Caco-2 (cell line): ENCODE measurements around the gene ZSCAN23. TPM values are rescaled to one million over a fixed set of nuclear protein-coding genes. Genes with fewer than 3 reads are reported as not detected.

Source experiments
- BruUV-seq: library from RNA; stranded (reverse); fragments of 400-500 nt; replicated peaks from 2 replicates; lab custom pipeline; 2021; lab: Mats Ljungman, UMichigan
- CTCF ChIA-PET: fragments of 300-600 bp; sonication (Branson Sonifier 250); formaldehyde crosslinking; loops from one replicate; lab custom pipeline; 2022; ENCODE audit warnings: antibody characterized with exemption; lab: Charles Lee
- POLR2A ChIA-PET: fragments of 300-600 bp; sonication (Branson Sonifier 250); formaldehyde crosslinking; loops from one replicate; lab custom pipeline; 2022; ENCODE audit warnings: antibody characterized with exemption; lab: Charles Lee
- DNase-seq, 2 experiments: peaks; one replicate each; pipeline versions ENCODE4 v3.0.0 to v3.0.0-alpha.2; 2020 to 2022
- H3K27me3 ChIP-seq: replicated peaks from 2 replicates; pipeline ENCODE4 v1.6.0; 2011; ENCODE audit warnings: low read length; ENCODE audit not compliant: control insufficient read depth, insufficient read depth
- H3K36me3 ChIP-seq: 2 replicates; pipeline ENCODE4 v1.5.1; 2011; ENCODE audit warnings: low read length; ENCODE audit not compliant: control insufficient read depth, insufficient read depth
- H3K4me1 ChIP-seq: fragments of 250-450 bp; sonication (Bioruptor Pico); 2 replicates; pipeline ENCODE4 v1.5.1; 2020; ENCODE audit warnings: mild to moderate bottlenecking
- H3K4me3 ChIP-seq: 2 replicates; pipeline ENCODE4 v1.5.1; 2011; ENCODE audit warnings: low read depth, mild to moderate bottlenecking, control low read depth, low read length
- H3K9me3 ChIP-seq: fragments of 250-450 bp; sonication (Bioruptor Pico); 2 replicates; pipeline ENCODE4 v1.5.1; 2020; ENCODE audit warnings: mild to moderate bottlenecking, moderate library complexity
- H3K27ac Mint-ChIP-seq: one replicate; pipeline ENCODE4 v1.8.0; 2022; ENCODE audit warnings: mixed read lengths; ENCODE audit not compliant: unreplicated experiment
- H3K27me3 Mint-ChIP-seq: one replicate; pipeline ENCODE4 v1.8.0; 2022; ENCODE audit warnings: mixed read lengths; ENCODE audit not compliant: insufficient read depth, unreplicated experiment
- H3K36me3 Mint-ChIP-seq: one replicate; pipeline ENCODE4 v1.8.0; 2022; ENCODE audit warnings: mild to moderate bottlenecking, mixed read lengths; ENCODE audit not compliant: insufficient read depth, unreplicated experiment
- H3K4me1 Mint-ChIP-seq: one replicate; pipeline ENCODE4 v1.8.0; 2022; ENCODE audit warnings: low read depth, mixed read lengths; ENCODE audit not compliant: unreplicated experiment
- H3K4me3 Mint-ChIP-seq: one replicate; pipeline ENCODE4 v1.8.0; 2022; ENCODE audit warnings: mild to moderate bottlenecking, moderate library complexity, mixed read lengths; ENCODE audit not compliant: unreplicated experiment
- H3K9me3 Mint-ChIP-seq: one replicate; pipeline ENCODE4 v1.8.0; 2022; ENCODE audit warnings: mixed read lengths; ENCODE audit not compliant: unreplicated experiment
- intact Hi-C: fragments of 100-400 bp; cut with micrococcal nuclease; formaldehyde crosslinking; loops from one replicate; pipeline ENCODE4 v1.10.0; 2022; ENCODE audit not compliant: unreplicated experiment
- total RNA-seq: library from RNA; stranded (reverse); gene quantifications from 2 replicates; pipeline ENCODE4 v1.2.3, GENCODE V29; 2022
- TF ChIP-seq, protein P1 (sequence below), 2 experiments: fragments of 200-600 bp in 1 of 2; IDR thresholded peaks; 1 replicate in 1 of 2; 2 replicates in 1 of 2; pipeline versions ENCODE4 v1.5.1 to v1.8.0; 2011 to 2022; ENCODE audit warnings: antibody characterized with exemption in 1 of 2, control low read depth in 1 of 2, inconsistent platforms in 1 of 2, low read depth in 1 of 2, low read length in 1 of 2, mild to moderate bottlenecking in 1 of 2, moderate library complexity in 1 of 2; ENCODE audit not compliant: insufficient read depth in 1 of 2, severe bottlenecking in 1 of 2, unreplicated experiment in 1 of 2

The ZSCAN23 gene
- total RNA-seq, 1 experiment from 2014 or later, result not detected

DNA sequence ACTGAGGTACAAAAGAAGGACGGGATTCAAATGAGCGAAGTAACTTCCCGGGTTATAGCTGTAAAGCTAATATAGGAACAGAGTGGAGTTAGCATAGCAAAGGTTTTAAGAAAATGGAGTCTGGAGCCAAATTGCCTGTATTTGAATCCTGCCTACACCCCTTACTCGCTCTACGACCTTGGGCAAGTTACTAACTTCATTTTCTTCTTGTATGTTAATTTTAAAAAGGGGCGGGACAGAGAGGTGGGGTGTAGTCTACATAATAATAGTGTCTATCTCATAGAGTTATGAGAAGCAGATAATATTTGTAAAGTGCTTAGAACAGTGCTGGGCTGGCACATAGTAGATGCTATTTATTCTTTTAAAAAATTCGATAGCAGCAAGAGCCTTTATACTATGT lies 705 bp downstream of the ZSCAN23 start:
- ChIA-PET CTCF (no interaction called here), POLR2A (no interaction called here)
- H3K4me3 ChIP-seq, result no peak overlapping the region
- H3K4me1 ChIP-seq, result no peaks in the 10 kb centered on the region
- Mint-ChIP-seq H3K27me3 (peaks cover 8% of the 10 kb centered on the region), H3K4me3 (no peak overlapping the region), H3K27ac (no peak overlapping the region), H3K9me3 (peaks cover 14% of the 10 kb centered on the region), H3K4me1 (no peaks in the 10 kb centered on the region), H3K36me3 (no peaks in the 10 kb centered on the region)
- TF ChIP-seq, protein P1, sequence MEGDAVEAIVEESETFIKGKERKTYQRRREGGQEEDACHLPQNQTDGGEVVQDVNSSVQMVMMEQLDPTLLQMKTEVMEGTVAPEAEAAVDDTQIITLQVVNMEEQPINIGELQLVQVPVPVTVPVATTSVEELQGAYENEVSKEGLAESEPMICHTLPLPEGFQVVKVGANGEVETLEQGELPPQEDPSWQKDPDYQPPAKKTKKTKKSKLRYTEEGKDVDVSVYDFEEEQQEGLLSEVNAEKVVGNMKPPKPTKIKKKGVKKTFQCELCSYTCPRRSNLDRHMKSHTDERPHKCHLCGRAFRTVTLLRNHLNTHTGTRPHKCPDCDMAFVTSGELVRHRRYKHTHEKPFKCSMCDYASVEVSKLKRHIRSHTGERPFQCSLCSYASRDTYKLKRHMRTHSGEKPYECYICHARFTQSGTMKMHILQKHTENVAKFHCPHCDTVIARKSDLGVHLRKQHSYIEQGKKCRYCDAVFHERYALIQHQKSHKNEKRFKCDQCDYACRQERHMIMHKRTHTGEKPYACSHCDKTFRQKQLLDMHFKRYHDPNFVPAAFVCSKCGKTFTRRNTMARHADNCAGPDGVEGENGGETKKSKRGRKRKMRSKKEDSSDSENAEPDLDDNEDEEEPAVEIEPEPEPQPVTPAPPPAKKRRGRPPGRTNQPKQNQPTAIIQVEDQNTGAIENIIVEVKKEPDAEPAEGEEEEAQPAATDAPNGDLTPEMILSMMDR (IDR thresholded peaks at IDR 0.05; ENCODE audit: insufficient read depth in 1 of 2, low read depth in 1 of 2, low read length in 1 of 2, severe bottlenecking in 1 of 2, unreplicated experiment in 1 of 2), result no peak
- DNase-seq, result no peak
- H3K27me3 ChIP-seq, result no peaks in the 10 kb centered on the region
- no TSS peak for BruUV-seq
- peaks cover 8% of the 10 kb centered on the region; the same call in 1 of the 2 replicates for H3K9me3 ChIP-seq
- H3K36me3 ChIP-seq, result no peaks in the 10 kb centered on the region
- intact Hi-C loops, result no loop called here

DNA sequence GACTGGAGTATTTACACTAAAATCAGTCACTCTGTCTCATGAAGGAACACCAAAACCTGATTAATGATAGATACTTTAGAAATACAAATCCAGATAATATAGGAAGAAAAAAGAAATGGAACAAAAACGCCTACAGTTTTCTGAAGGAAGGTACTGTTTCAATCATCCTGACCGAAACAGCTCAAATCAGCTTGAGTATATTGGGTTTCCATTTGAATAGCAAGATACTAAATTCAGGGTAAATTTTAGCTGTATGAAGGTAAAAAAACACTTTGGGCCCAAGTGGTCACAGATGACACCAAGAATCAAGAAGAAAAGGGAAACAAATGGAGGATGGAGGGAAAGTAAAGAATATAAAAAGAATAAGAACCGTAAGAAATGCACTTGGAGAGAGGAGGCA lies 6.9 kb downstream of the ZSCAN23 start:
- no peak overlapping the region for H3K4me3 ChIP-seq

DNA sequence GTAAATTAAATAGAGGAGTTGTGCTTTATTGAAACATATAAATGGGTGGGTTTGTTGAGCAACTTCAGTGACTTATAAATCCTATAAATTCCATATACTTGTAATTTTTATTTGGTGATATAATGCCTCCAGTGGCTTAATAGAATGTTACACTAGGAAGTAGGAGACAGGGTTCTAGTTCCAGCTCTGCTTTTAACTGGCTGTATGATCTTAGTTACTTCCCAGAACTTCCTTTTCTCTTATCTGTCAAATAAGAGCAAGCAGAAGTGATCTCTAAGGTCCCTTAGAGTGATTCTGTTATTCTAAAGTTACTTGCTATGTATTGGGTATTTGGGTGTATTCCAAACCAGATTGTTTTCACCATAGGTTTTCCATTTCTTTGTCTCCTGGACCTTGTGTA lies 10.2 kb downstream of the ZSCAN23 start:
- Histone ChIP-seq H3K36me3 (no peaks in the 10 kb centered on the region), H3K4me1 (no peaks in the 10 kb centered on the region; the same call in 1 of the 2 replicates), H3K4me3 (no peak overlapping the region), H3K9me3 (no peaks in the 10 kb centered on the region), H3K27me3 (no peaks in the 10 kb centered on the region)
- no peak for DNase-seq
- peaks cover 6% of the 10 kb centered on the region for H3K4me1 Mint-ChIP-seq
- no peak overlapping the region for H3K27ac Mint-ChIP-seq
- no peak overlapping the region for H3K4me3 Mint-ChIP-seq
- no peaks in the 10 kb centered on the region for H3K36me3 Mint-ChIP-seq
- no peaks in the 10 kb centered on the region for H3K9me3 Mint-ChIP-seq
- POLR2A ChIA-PET, result no interaction called here
- H3K27me3 Mint-ChIP-seq, result peaks cover 7% of the 10 kb centered on the region
- no TSS peak for BruUV-seq
- CTCF ChIA-PET, result no interaction called here
- TF ChIP-seq, protein P1 (IDR thresholded peaks at IDR 0.05; ENCODE audit: insufficient read depth in 1 of 2, low read depth in 1 of 2, low read length in 1 of 2, severe bottlenecking in 1 of 2, unreplicated experiment in 1 of 2), result no peak
- intact Hi-C loops, result no loop called here

More for the DNA sequence above, 6.9 kb downstream of the ZSCAN23 start:
- H3K27me3 ChIP-seq, result no peaks in the 10 kb centered on the region
- TF ChIP-seq, protein P1 (IDR thresholded peaks at IDR 0.05; ENCODE audit: insufficient read depth in 1 of 2, low read depth in 1 of 2, low read length in 1 of 2, severe bottlenecking in 1 of 2, unreplicated experiment in 1 of 2), result no peak
- Mint-ChIP-seq H3K27me3 (peaks cover under 1% of the 10 kb centered on the region), H3K27ac (no peak overlapping the region), H3K4me1 (peaks cover 6% of the 10 kb centered on the region), H3K9me3 (no peaks in the 10 kb centered on the region), H3K36me3 (no peaks in the 10 kb centered on the region), H3K4me3 (no peak overlapping the region)
- 0 out of 2 replicates have a peak, but pooled peaks cover 3% of the 10 kb centered on the region for H3K9me3 ChIP-seq
- H3K4me1 ChIP-seq, result no peaks in the 10 kb centered on the region; the same call in 1 of the 2 replicates
- ChIA-PET POLR2A (no interaction called here), CTCF (no interaction called here)
- no peak for DNase-seq
- no peaks in the 10 kb centered on the region for H3K36me3 ChIP-seq
- BruUV-seq, result no TSS peak
- intact Hi-C loops, result no loop called here
